Heart left ventricle (tissue), 16 donors: Measurements from ENCODE around the gene CD22. TPM values are rescaled to one million over a fixed set of nuclear protein-coding genes. Genes with fewer than 3 reads are reported as not detected.
A peak's percentile ranks its signal among the peaks of the same experiment; 100 is the strongest.

ENCODE experiments used
- ATAC-seq, 4 donors: fragments of 200-7000 bp; cut with Tn5 transposase; one replicate each; pipeline ENCODE4 v1.9.1; 2020 to 2022; ENCODE audit warnings: moderate library complexity in 4 of 4, mild to moderate bottlenecking in 3 of 4, moderate number of reproducible peaks in 1 of 4
- DNase-seq, 5 donors: peaks; one replicate each; pipeline ENCODE4 v3.0.0-alpha.2; 2020
- H3K27ac ChIP-seq, 12 donors: fragments of 200-600 bp; sonication (generic) in 4 of 12; one replicate each; pipeline versions ENCODE4 v1.5.0 to v1.8.0; 2016 to 2022; ENCODE audit warnings: mild to moderate bottlenecking in 2 of 12
- H3K27me3 ChIP-seq, 9 donors: fragments of 200-600 bp; sonication (generic) in 2 of 9; one replicate each; pipeline versions ENCODE4 v1.5.1 to v1.8.0; 2016 to 2022; ENCODE audit warnings: mild to moderate bottlenecking in 3 of 9
- H3K36me3 ChIP-seq, 9 donors: fragments of 200-600 bp; sonication (generic) in 2 of 9; one replicate each; pipeline versions ENCODE4 v1.5.0 to v1.8.0; 2018 to 2022; ENCODE audit warnings: mild to moderate bottlenecking in 2 of 9
- H3K4me1 ChIP-seq, 12 donors: fragments of 200-600 bp; sonication (generic) in 4 of 12; one replicate each; pipeline versions ENCODE4 v1.5.0 to v1.8.0; 2016 to 2022; ENCODE audit warnings: mild to moderate bottlenecking in 3 of 12
- H3K4me3 ChIP-seq, 12 donors: fragments of 200-600 bp; sonication (generic) in 4 of 12; one replicate each; pipeline versions ENCODE4 v1.5.0 to v1.8.0; 2017 to 2022; ENCODE audit warnings: mild to moderate bottlenecking in 9 of 12, moderate library complexity in 4 of 12
- H3K9me3 ChIP-seq, 12 donors: fragments of 200-600 bp; sonication (generic) in 4 of 12; one replicate each; pipeline versions ENCODE4 v1.5.0 to v1.8.0; 2016 to 2022; ENCODE audit warnings: mild to moderate bottlenecking in 1 of 12
- CTCF ChIP-seq, 12 donors: fragments of 200-600 bp; sonication (generic) in 4 of 12; IDR thresholded peaks; one replicate each; pipeline versions ENCODE4 v1.5.0 to v1.8.0; 2018 to 2022; ENCODE audit warnings: antibody characterized with exemption in 12 of 12, mild to moderate bottlenecking in 5 of 12
- POLR2A ChIP-seq, 2 donors: fragments of 450-650 bp; IDR thresholded peaks; one replicate each; pipeline ENCODE4 v1.6.1; 2017; ENCODE audit warnings: antibody characterized with exemption in 2 of 2, mild to moderate bottlenecking in 2 of 2, moderate library complexity in 2 of 2
- WGBS, 4 donors: extraction: QIAGEN DNeasy Blood & Tissue Kit in 2 of 4; methylation state at CpG; one replicate each; pipeline versions ENCODE4 v1.1.5 to v1.1.7; 2013 to 2018; 5-methylcytosine and 5-hydroxymethylcytosine counted together
- intact Hi-C, 10 donors: fragments of 100-400 bp; cut with DNase I; formaldehyde crosslinking; loops; one replicate each; pipeline versions ENCODE4 v1.11.1 to v1.14.2; 2022
- polyA plus RNA-seq, 2 donors: library from polyadenylated mRNA; stranded (reverse); fragments of 200-250 nt; gene quantifications; one replicate each; pipeline ENCODE4 v1.2.3, GENCODE V29; 2013
- total RNA-seq, 9 donors: library from RNA; depleted of rRNA in 2 of 9; stranded (reverse); fragments of >200 nt in 2 of 9; fragmentation: NEBNext Ultra II Directional in 3 of 9; extraction: Animal tissue kit (Norgen Biotek cat#: 25700) in 3 of 9; gene quantifications; one replicate each; pipeline versions ENCODE4 v1.1.0 to v1.2.4, GENCODE V29; 2016 to 2023
- donor health status: ischemic (EF 13 %, LVEDD 7.1; RV severe dilation, severe dysfunction).
- donor health status: healthy with polysubstance abuse.
- donor health status: DM: no; HTN: yes; CAD: no.
- donor health status: DM: no; HTN: no; CAD: no.
- donor health status: ischemic (EF 25% LVEDD 6.9; RV normal size, moderate dysfunction).
- donor health status: ischemic (EF 25% LVEDD 5.7; RV mildly dilated, moderate dysfunction).
- donor health status: healthy.
- donor health status: DM: yes; HTN: yes; CAD: no.
- donor health status: ischemic (EF 35%, LVEDD 5.7; RV mildly dilated, moderate dysfunction).
- donor health status: nonischemic (EF 11% LVEDD 7.7; RV severe dilation, severe dysfunction).
- donor health status: DM: yes; HTN: yes; CAD: no.
- donor health status: PGD.
- donor health status: ischemic (EF 29% LVEDD 5.4; RV normal size, mild dysfunction).
- donor health status: nonischemic (EF 23%, LVEDD 6.1; RV moderate dilation, normal function).

Gene CD22
- total and polyA plus RNA-seq, 11 donors, result 0.11 to 3.3 (median 1.0) TPM; not detected in 2

DNA sequence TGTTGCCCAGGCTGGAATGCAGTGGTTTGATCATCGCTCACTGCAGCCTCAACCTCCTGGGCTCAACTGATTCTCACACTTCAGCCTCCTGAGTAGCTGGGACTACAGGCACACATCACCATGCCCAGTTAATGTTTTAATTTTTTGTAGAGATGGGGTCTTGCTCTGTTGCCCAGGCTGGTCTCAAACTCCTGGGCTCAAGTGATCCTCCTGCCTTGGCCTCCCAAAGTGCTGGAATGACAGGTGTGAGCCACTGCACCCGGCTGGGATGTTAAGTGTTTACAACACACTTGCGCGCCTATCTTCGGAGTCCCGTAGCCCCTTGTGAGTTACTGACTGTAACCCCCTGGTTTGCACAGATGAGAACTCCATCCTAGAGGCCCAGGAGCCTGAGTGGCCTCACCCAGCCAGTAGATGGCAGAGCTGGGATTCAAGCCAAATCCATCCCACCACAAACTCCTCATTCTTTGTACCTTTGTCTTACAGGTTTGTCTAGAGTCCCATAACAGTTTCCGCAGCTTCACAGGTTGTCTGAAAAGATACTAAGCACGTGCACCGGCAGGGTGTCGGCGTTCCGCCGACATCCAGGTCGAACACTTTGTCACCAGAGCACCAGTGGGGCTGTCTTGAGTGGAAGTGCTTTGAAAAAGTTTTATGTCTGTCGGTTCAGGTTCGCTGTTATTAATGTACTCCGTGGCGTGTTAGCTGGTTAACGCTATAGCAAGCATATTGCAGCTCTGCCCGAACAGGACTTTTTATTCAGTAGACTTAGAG lies 22.3 kb upstream of the CD22 start:
- no peak for TF ChIP-seq POLR2A (IDR thresholded peaks at IDR 0.05)
- no peak for TF ChIP-seq CTCF (IDR thresholded peaks at IDR 0.05)
- DNase-seq, result peak in 1 of 5 donors; percentile 27
- Histone ChIP-seq H3K4me1 (peaks cover 0 to 11% (median 0%) of the 10 kb centered on the region in 12 donors), H3K27ac (no peak overlapping the region), H3K36me3 (no peaks in the 10 kb centered on the region), H3K4me3 (no peak overlapping the region), H3K27me3 (peaks cover 0 to 6% (median 0%) of the 10 kb centered on the region in 9 donors), H3K9me3 (no peaks in the 10 kb centered on the region)
- intact Hi-C loops, result no loop called here
- ATAC-seq, result no peak
- WGBS, 4 donors, result 87 to 92% (median 89%) methylated on average over 20 of the region's 20 CpGs

DNA sequence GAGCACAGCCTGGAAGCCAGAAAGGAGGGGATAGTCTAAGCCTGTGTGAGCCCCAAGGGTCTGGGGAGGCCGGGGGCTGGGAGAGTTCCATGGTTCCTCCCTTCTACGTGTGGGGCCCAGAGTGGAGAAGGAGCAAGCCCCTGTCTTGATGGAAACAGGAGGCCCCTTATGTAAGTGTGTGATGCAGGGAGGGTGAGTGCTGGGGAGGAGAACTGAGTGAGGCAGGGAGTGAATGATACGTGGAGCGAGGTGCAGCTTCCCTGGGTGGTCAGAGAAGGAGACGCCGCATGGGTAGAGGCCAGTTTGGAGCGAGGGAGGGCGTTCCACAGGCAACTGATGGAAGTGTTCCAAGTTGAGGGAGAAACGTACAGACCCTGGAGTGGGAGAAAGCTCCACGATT lies 21.1 kb upstream of the CD22 start:
- TF ChIP-seq POLR2A (IDR thresholded peaks at IDR 0.05) (no peak), CTCF (IDR thresholded peaks at IDR 0.05) (no peak)
- DNase-seq, result peak in 1 of 5 donors; percentile 25
- 76 to 78% (median 78%) methylated on average over 10 of the region's 10 CpGs for WGBS, 4 donors
- Histone ChIP-seq H3K9me3 (no peaks in the 10 kb centered on the region), H3K4me1 (peaks cover 0 to 11% (median 0%) of the 10 kb centered on the region in 12 donors), H3K4me3 (no peak overlapping the region), H3K27me3 (peaks cover 0 to 5% (median 0%) of the 10 kb centered on the region in 9 donors), H3K36me3 (no peaks in the 10 kb centered on the region), H3K27ac (no peak overlapping the region)
- no peak for ATAC-seq
- intact Hi-C loops, result no loop called here

DNA sequence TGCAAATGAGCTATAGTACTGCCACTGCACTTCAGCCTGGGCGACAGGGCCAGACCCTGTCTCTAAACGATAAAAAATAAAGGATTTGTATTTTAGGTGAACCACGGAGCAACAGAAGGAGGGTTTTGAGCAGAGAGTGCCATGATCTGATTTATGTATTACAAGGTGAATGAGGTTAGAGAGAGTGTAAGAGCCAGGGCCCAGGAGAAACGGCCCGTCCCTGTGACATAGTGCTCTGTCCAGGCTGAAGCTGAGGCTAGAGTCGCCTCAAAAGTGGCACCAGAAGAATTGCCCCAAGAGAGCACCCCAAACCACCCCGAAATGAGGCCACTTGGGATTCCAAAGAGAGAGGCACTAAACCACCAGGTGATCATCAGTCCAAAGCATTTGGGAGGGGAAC lies 20.1 kb upstream of the CD22 start:
- DNase-seq (peak in 1 of 5 donors; percentile 8), ATAC-seq (no peak)
- 77 to 93% (median 87%) methylated on average over 7 of the region's 7 CpGs for WGBS, 4 donors
- Histone ChIP-seq H3K9me3 (no peaks in the 10 kb centered on the region), H3K4me3 (no peak overlapping the region), H3K4me1 (peaks cover 0 to 11% (median 0%) of the 10 kb centered on the region in 12 donors), H3K36me3 (no peaks in the 10 kb centered on the region), H3K27ac (peak overlapping the region in 1 of 12 donors; percentile 17), H3K27me3 (no peaks in the 10 kb centered on the region)
- TF ChIP-seq CTCF (IDR thresholded peaks at IDR 0.05) (no peak), POLR2A (IDR thresholded peaks at IDR 0.05) (no peak)
- intact Hi-C loops, result no loop called here

GRCh38 chr19:35309481-35310279 lies 19.3 kb upstream of the CD22 start:
- DNase-seq, result peak in 4 of 5 donors; percentile 23 to 60 (median 52)
- peak in 3 of 4 donors; percentile 33 to 76 (median 47) for ATAC-seq
- intact Hi-C loops, result no loop called here

More at GRCh38 chr19:35309481-35310279, 19.3 kb upstream of the CD22 start:
- peak overlapping the region in 2 of 12 donors; percentile 4 to 17 for H3K27ac ChIP-seq
- H3K27me3 ChIP-seq, result peaks cover 0 to 3% (median 0%) of the 10 kb centered on the region in 9 donors
- H3K9me3 ChIP-seq, result no peaks in the 10 kb centered on the region
- H3K4me3 ChIP-seq, result no peak overlapping the region
- WGBS, 4 donors, result 63 to 77% (median 74%) methylated on average over 31 to 47 of the region's 47 CpGs
- TF ChIP-seq CTCF (IDR thresholded peaks at IDR 0.05), result no peak
- TF ChIP-seq POLR2A (IDR thresholded peaks at IDR 0.05), result no peak
- H3K36me3 ChIP-seq, result no peaks in the 10 kb centered on the region
- H3K4me1 ChIP-seq, result peaks cover 0 to 11% (median 0%) of the 10 kb centered on the region in 12 donors
